Measurements from ENCODE around the gene HNRNPR. TPM values are rescaled to one million over a fixed set of nuclear protein-coding genes. Genes with fewer than 3 reads are reported as not detected.

HNRNPR gene
- total RNA-seq, 1 donor = 70.6 TPM

DNA sequence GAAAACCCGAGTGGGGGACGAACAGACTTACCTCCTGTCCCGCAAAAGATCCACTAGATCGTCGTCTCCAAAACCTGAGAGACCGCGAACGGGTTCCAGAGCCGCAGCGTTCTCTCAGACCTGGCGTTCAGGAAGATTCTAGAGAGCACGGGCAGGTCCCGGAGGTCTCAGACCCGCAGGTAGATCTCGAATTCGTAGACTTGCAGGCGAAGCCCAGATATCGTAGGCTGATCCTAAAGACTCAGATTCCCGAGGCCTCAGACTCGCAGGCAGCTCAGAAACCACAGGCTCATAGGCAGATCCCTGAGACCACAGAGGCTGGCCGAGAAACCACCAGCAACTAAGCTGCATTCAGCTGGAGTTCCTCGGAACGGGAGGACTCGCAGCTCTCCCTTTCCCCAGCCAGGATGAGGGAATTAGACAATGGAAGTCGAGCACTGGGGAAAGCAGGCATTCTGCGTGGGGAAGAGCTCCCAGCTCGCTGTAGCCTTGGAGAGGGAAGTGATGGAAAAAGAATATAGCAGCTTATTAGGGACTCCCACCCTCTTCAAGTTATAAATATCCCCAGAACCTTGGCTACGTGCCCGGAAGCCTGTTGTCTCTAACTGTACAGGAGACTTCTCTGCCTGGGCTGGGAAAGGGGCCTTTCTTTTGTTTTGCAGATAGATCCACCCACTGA lies 25.4 kb upstream of the HNRNPR start, which contains the start of gene ZNF436:
ZNF436 (minus strand) TSS at position 502 of the 679 bp plus-strand sequence. CDS start 1,831 bp downstream, outside the sequence.
- H3K27ac ChIP-seq (ENCODE audit: low read depth, low read length) = peak within 1 kb of the TSS; percentile 97
- peak within 1 kb of the TSS; percentile 100 for H3K4me2 ChIP-seq (ENCODE audit: insufficient read depth, low read length)
- DNase-seq (ENCODE audit: insufficient read length, low spot score, missing footprints) = peak; percentile 81
- peaks cover 23% of the 10 kb centered on the region for H3K36me3 ChIP-seq (ENCODE audit: insufficient read depth, low read length)
- no peaks in the 10 kb centered on the region for H3K9me3 ChIP-seq (ENCODE audit: low read depth, low read length)
- H3K4me3 ChIP-seq (ENCODE audit: insufficient read depth, low read length) = peak within 1 kb of the TSS; percentile 98
- no peaks in the 10 kb centered on the region for H3K27me3 ChIP-seq (ENCODE audit: insufficient read depth, low read length)
- peak within 1 kb of the TSS; percentile 99 for H2AFZ ChIP-seq (ENCODE audit: low read length)
- peaks cover 31% of the 10 kb centered on the region for H3K4me1 ChIP-seq (ENCODE audit: insufficient read depth, low read length)
- H4K20me1 ChIP-seq (ENCODE audit: insufficient read depth, low read length) = no peaks in the 10 kb centered on the region
- H3K79me2 ChIP-seq (ENCODE audit: insufficient read depth, low read length) = peaks cover 47% of the 10 kb centered on the region
- TF ChIP-seq, protein P1, sequence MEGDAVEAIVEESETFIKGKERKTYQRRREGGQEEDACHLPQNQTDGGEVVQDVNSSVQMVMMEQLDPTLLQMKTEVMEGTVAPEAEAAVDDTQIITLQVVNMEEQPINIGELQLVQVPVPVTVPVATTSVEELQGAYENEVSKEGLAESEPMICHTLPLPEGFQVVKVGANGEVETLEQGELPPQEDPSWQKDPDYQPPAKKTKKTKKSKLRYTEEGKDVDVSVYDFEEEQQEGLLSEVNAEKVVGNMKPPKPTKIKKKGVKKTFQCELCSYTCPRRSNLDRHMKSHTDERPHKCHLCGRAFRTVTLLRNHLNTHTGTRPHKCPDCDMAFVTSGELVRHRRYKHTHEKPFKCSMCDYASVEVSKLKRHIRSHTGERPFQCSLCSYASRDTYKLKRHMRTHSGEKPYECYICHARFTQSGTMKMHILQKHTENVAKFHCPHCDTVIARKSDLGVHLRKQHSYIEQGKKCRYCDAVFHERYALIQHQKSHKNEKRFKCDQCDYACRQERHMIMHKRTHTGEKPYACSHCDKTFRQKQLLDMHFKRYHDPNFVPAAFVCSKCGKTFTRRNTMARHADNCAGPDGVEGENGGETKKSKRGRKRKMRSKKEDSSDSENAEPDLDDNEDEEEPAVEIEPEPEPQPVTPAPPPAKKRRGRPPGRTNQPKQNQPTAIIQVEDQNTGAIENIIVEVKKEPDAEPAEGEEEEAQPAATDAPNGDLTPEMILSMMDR (IDR thresholded peaks at IDR 0.05; ENCODE audit: extremely low read depth, low read depth, low read length) = no peak

GRCh38 chr1:23368562-23369334 lies 24.7 kb upstream of the HNRNPR start:
- peaks cover 30% of the 10 kb centered on the region for H3K36me3 ChIP-seq (ENCODE audit: insufficient read depth, low read length)
- peak overlapping the region; percentile 98 for H3K4me3 ChIP-seq (ENCODE audit: insufficient read depth, low read length)
- H2AFZ ChIP-seq (ENCODE audit: low read length) = peak overlapping the region; percentile 99
- H3K27ac ChIP-seq (ENCODE audit: low read depth, low read length) = peak overlapping the region; percentile 97
- TF ChIP-seq, protein P1 (IDR thresholded peaks at IDR 0.05; ENCODE audit: extremely low read depth, low read depth, low read length) = no peak
- H3K27me3 ChIP-seq (ENCODE audit: insufficient read depth, low read length) = no peaks in the 10 kb centered on the region
- peak overlapping the region; percentile 100 for H3K4me2 ChIP-seq (ENCODE audit: insufficient read depth, low read length)
- H3K9me3 ChIP-seq (ENCODE audit: low read depth, low read length) = no peaks in the 10 kb centered on the region
- peak; percentile 95 for DNase-seq (ENCODE audit: insufficient read length, low spot score, missing footprints)
- peaks cover 48% of the 10 kb centered on the region for H3K79me2 ChIP-seq (ENCODE audit: insufficient read depth, low read length)
- H4K20me1 ChIP-seq (ENCODE audit: insufficient read depth, low read length) = no peaks in the 10 kb centered on the region
- H3K4me1 ChIP-seq (ENCODE audit: insufficient read depth, low read length) = peaks cover 31% of the 10 kb centered on the region

DNA sequence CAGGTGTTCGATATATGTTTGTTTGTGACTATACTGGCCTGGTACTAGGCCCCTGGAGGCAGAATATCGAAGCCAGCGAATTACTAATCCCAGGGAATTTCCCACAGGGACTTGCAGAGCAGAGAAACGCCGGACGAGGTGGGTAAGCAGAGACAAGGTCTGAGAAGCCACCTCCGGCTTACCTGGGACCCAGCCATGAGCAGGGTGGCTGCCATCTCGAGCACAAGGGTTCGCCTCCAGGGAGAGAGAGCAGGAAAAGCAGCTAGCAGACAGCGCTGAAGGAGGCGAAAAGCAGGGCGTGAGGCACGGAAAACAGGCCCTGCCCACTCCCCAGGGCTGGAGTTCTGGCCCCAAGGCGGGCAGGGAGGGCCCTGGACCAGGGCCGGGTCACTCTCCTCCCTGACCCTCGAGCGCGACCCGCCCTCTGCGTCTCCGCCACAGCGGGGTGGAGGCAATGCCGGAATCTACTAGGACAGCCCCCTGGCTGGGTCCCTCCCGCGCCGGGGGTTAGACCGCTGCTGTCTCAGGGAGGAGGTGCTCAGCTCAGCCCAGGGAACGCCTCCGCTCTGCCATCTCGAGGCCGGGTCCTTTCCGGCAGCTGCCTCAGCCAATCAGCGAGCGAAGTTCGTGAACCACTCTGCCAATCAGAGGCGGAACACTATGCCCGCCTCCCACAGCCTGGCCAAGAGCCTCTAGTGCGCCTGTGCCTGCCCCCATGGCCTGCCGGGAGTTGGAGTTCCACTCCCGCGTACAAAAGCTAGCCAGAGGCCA lies 23.9 kb upstream of the HNRNPR start:
- H3K4me1 ChIP-seq (ENCODE audit: insufficient read depth, low read length) = peaks cover 31% of the 10 kb centered on the region
- peaks cover 48% of the 10 kb centered on the region for H3K79me2 ChIP-seq (ENCODE audit: insufficient read depth, low read length)
- H3K4me3 ChIP-seq (ENCODE audit: insufficient read depth, low read length) = peak overlapping the region; percentile 98
- peak overlapping the region; percentile 99 for H2AFZ ChIP-seq (ENCODE audit: low read length)
- peak overlapping the region; percentile 97 for H3K27ac ChIP-seq (ENCODE audit: low read depth, low read length)
- H3K4me2 ChIP-seq (ENCODE audit: insufficient read depth, low read length) = peak overlapping the region; percentile 100
- H3K9me3 ChIP-seq (ENCODE audit: low read depth, low read length) = peaks cover 2% of the 10 kb centered on the region
- no peaks in the 10 kb centered on the region for H4K20me1 ChIP-seq (ENCODE audit: insufficient read depth, low read length)
- TF ChIP-seq, protein P1 (IDR thresholded peaks at IDR 0.05; ENCODE audit: extremely low read depth, low read depth, low read length) = no peak
- H3K36me3 ChIP-seq (ENCODE audit: insufficient read depth, low read length) = peaks cover 38% of the 10 kb centered on the region
- no peaks in the 10 kb centered on the region for H3K27me3 ChIP-seq (ENCODE audit: insufficient read depth, low read length)
- DNase-seq (ENCODE audit: insufficient read length, low spot score, missing footprints) = peak; percentile 98

Data from osteoblast (primary cell).